ENCODE results near the gene PTGER1.

Gene PTGER1

DNA sequence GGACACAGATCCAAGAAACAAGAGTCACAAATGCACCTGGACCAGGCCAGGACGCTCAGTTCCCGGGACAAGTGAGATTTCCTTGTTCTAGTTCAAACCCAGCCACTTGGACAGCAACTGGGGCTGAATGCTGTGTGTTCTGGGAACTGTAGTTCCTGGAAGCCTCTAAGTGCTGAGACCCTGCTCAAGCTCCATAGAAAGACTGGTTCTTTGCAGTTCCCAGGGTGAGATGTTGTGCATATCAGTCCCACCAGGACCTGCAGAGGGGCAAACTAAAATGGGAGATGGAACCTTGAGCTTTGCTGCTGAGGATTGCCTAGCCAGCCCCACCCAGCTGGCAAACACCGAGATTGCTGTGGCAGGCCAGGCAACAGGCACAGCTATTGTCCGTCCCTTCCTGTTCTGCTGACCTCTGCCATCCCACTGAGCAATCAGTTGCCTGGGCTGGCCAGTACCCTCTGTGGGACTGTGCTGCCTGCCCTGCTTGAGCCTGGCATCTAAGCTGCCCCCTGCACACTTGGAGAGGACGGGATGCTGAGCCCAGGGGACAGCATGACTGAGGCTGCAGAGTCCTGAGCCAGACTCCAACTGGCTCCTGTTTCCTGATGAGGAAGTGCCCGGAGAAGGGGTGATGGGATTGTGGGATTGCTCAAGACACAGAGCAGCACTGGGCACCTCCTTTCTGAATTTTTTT is 22.2 kb upstream of the PTGER1 start:
- no peak for DNase-seq

DNA sequence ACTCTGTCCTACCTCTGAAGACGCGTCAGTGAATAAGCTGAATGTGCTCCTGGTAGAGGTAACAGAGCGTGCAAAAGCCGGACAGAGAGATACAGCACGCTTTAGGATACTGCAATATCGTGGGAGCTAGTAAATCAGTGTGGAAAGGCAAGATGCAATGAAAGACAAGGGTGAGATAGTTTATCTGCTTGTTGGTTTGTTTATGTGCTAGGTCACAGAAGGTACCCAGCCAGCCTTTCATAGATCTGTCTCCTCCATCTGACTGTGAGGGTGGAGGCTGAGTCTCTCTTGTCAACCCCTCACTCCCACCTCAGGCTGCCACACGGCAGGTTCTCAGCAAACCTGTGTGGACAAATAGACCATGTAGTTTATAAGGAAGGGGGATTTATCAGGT is 21.7 kb upstream of the PTGER1 start:
- no peak for DNase-seq

- DNase-seq, result peak; percentile 80 to 89
Measured at GRCh38 chr19:14496029-14496833, 21.1 kb upstream of the PTGER1 start, which contains the start of gene GIPC1. GIPC1 (minus strand) TSS chr19:14496127; CDS start chr19:14482976, 13,151 bp downstream.

DNA sequence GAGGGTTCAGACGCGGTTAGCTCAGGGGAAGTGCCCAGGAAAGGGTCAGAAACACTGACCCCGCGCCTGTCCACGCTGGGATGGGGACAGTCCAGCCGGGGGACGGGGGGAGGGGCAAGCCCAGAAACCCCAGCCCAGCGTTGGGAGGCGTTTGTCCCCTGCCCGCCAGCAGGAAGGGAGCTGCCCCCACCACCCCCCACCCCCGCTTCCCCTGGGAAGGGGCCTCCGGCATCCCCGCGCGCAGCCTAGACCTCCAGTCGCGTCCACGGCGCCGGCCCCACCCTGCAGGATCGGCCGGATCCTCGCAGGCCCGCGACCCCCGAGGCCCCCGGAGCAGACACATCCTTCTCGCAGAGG is 20.5 kb upstream of the PTGER1 start:
- DNase-seq, result no peak

GRCh38 chr19:14494910-14495671 is 19.9 kb upstream of the PTGER1 start:
- no peak for DNase-seq

DNA sequence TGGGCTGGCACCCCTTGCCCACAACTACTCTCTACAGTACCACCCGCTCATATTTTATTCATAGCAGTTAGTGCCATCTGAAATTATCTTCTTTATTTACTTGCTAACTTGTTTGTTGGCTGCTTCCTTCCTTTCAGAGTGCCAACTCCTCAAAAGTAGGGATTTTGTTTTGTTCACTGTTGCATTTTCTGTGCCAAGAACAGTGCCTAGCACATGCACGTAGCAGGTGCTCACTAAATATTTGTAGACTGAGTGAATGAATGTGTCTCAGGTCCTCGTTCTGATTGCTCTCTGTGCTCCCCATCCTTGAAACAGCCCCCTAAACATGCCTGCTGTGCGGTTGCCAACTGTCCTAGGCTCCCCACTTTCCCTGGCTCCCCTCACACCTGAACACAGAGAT is 19.3 kb upstream of the PTGER1 start:
- no peak for DNase-seq

GRCh38 chr19:14492756-14493337 is 17.7 kb upstream of the PTGER1 start:
- no peak for DNase-seq

DNA sequence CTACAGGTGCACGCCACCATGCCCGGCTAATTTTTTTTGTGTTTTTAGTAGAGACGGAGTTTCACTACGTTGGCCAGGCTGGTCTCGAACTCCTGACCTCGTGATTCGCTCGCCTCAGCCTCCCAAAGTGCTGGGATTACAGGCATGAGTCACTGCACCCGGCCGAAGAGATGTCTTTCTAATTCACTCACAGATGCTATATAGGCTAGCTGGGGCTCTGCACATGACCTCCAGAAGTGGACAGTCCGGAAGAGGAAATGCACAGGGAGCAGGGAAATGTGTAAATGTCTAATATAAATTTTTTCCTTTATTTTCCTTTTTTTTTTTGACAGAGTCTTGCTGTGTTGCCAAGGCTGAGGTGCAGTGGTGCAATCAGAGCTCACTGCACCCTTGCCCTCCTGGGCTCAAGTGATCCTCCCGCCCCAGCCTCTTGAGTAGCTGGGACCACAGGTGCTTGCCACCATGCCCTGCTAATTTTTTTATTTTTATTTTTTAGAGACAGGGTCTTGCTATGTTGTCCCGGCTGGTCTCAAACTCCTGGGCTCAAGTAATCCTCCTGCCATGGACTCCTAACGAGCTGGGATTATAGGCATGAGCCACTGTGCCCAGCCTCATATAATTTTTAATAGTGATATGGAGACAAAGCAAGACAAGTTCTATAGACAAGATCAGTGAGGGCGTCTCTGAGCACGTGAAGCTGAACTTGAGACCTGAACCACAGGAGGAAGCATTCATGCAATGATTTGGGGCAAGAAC is 12.4 kb upstream of the PTGER1 start:
- no peak for DNase-seq

- DNase-seq, result no peak
Measured at GRCh38 chr19:14482172-14482941, 7.2 kb upstream of the PTGER1 start.

- no peak for DNase-seq
Measured at GRCh38 chr19:14480700-14481079, 5.5 kb upstream of the PTGER1 start.

- DNase-seq, result no peak
Measured at GRCh38 chr19:14479975-14480699, 5.0 kb upstream of the PTGER1 start.

- DNase-seq, result no peak
Measured at GRCh38 chr19:14479309-14479974, 4.3 kb upstream of the PTGER1 start.

DNA sequence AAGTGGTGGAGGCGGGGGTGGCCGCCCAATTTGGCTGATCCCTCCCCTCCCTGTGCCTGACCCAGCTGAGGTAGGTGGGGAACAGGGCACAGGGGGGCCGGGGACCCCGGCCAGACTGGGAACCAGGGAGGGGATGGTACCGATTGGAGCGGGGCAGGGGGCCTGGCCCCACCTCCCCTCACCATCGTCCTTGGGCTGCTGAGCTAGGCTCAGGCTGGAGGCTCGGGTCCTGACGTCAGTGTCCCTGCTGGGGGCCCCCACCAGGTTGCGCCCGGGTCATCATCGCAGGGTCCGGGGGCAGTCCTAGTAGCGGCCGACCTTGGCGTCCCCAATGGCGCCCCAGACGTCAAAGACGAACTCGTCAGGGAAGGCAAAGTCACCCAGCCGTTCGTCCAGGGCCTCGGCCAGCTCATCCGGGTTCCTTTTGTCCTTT is 3.0 kb upstream of the PTGER1 start:
- DNase-seq, result no peak

DNA sequence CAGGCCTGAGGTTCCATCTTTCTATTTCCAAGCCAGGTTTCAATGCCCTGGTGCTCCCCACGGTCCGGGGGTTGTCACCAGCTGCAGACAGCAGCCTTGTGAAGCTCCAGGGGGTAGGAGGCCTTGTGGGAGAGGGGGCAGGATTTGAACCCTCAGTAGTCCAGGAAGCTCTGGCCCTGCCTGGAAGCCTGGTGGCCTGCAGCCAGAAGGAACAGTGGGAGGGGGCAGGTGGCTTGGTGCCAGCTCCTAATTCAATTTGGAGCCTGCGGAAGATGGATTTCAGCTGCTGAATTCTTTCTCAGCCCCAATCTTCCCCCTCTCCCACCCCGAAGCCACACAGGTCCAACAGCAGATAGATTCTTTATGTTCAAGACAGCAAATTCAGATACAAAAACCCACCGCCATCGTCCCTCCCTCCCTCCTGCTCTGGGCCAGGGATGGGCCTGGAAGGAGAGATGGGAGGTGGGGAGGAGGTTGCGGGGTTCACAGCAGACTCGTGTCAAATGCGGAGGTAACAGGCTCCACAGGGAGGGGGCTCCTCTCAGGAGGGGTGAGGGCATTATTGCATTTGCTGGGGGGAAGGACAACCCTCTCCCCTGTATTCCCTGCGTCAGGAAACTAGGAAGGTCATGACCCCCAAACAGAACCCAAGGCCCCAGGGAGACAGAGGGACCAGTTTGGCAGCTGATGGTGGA is 2.4 kb upstream of the PTGER1 start:
- DNase-seq, result no peak

- no peak for DNase-seq
Measured at GRCh38 chr19:14476673-14477401, 1.7 kb upstream of the PTGER1 start.

DNA sequence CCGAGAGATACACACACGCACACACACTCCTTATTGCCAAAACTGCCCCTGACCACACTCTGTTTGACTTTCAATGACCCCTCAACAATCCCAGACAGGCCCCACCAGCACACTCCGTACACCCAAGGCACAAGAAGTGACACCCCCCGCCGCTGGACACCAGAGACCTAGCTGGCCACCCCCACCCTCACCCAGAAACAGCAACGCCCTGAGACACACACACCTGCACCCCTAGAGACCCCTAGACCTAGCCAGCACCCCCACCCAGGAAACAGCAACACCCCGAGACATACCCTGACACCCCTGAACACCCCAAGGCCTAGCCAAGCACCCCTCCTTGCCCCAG is 1.1 kb upstream of the PTGER1 start:
- no peak for DNase-seq

- no peak for DNase-seq
Measured at GRCh38 chr19:14474827-14475226, 327 bp downstream of the PTGER1 start.

DNA sequence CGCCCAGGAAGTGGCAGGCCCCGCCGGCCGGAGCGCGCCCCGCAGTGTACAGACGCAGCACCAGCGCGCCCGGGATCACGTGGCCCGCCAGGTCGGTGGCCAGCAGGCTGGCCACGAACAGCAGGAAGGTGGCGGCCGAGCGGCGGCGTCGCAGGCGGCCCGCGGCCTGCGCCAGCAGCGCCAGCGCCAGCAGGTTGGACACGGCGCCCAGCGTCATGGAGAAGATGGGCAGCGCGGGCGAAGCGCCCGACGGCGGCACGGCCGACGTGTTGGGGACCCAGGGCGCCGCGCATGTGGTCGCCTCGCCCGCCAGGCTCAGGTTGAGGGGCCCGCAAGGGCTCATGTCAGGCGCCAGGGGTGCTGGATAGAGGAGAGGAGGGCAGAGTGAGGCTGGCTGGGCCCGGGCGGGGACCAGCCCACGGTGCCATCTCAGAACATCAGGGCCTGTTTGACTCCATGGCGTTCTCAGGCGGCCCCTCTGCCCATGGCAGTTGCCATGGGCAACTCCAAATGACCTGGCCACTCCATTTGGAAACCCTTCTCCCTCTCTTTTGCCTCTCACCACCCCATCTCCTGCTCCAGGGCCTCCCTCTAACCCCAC is 1.1 kb downstream of the PTGER1 start:
- no peak for DNase-seq

All from cerebellar nuclear complex (tissue), 1 donor.